Neuronal stem cell (in vitro differentiated cells): Measurements from ENCODE around the gene APBA1.

ENCODE experiments used
- DNase-seq: peaks from one replicate; pipeline ENCODE4 v3.0.0-alpha.2; 2013; ENCODE audit warnings: low spot score
- H2AFZ ChIP-seq: one replicate; pipeline ENCODE4 v1.6.1; 2013; ENCODE audit warnings: mild to moderate bottlenecking, low read length, inconsistent platforms
- H2AK5ac ChIP-seq: 2 replicates; pipeline ENCODE4 v1.6.1; 2013; ENCODE audit warnings: low read depth, mild to moderate bottlenecking, inconsistent platforms, low read length, moderate library complexity, mixed read lengths
- H2BK120ac ChIP-seq: 2 replicates; pipeline ENCODE4 v1.6.1; 2013; ENCODE audit warnings: low read depth, mild to moderate bottlenecking, inconsistent platforms, low read length, moderate library complexity, mixed read lengths
- H2BK12ac ChIP-seq: one replicate; pipeline ENCODE4 v1.6.1; 2013; ENCODE audit warnings: low read length, inconsistent platforms
- H2BK15ac ChIP-seq: 2 replicates; pipeline ENCODE4 v1.6.1; 2013; ENCODE audit warnings: mild to moderate bottlenecking, low read length, inconsistent platforms, mixed read lengths
- H2BK5ac ChIP-seq: one replicate; pipeline ENCODE4 v1.6.1; 2013; ENCODE audit warnings: inconsistent platforms, mild to moderate bottlenecking, low read length, moderate library complexity
- H3K14ac ChIP-seq: one replicate; pipeline ENCODE4 v1.6.1; 2013; ENCODE audit warnings: low read length, inconsistent platforms
- H3K18ac ChIP-seq: 2 replicates; pipeline ENCODE4 v1.6.1; 2013; ENCODE audit warnings: low read length, inconsistent platforms
- H3K23ac ChIP-seq: 2 replicates; pipeline ENCODE4 v1.6.1; 2013; ENCODE audit warnings: low read depth, mild to moderate bottlenecking, mixed read lengths, low read length, inconsistent platforms; ENCODE audit not compliant: poor library complexity
- H3K27ac ChIP-seq: replicated peaks from 3 replicates; pipeline ENCODE4 v1.5.1; 2013; ENCODE audit warnings: low read length, inconsistent platforms
- H3K27me3 ChIP-seq, 3 experiments: 2 replicates each; pipeline ENCODE4 v1.6.1; 2013; ENCODE audit warnings: low read length in 3 of 3, mild to moderate bottlenecking in 2 of 3, inconsistent platforms in 1 of 3, low read depth in 1 of 3, mixed read lengths in 1 of 3, moderate library complexity in 1 of 3; ENCODE audit not compliant: control insufficient read depth in 3 of 3, insufficient read depth in 3 of 3
- H3K36me3 ChIP-seq, 2 donors: replicated peaks in 1 of 2; 2 replicates each; pipeline ENCODE4 v1.6.1; 2013; ENCODE audit warnings: low read length in 2 of 2; ENCODE audit not compliant: control insufficient read depth in 2 of 2, insufficient read depth in 2 of 2
- H3K4ac ChIP-seq: 2 replicates; pipeline ENCODE4 v1.6.1; 2013; ENCODE audit warnings: inconsistent platforms, mild to moderate bottlenecking, low read length, moderate library complexity
- H3K4me1 ChIP-seq, 2 donors: 1 replicate in 1 of 2; 2 replicates in 1 of 2; pipeline ENCODE4 v1.6.1; 2013; ENCODE audit warnings: low read length in 2 of 2, low read depth in 1 of 2; ENCODE audit not compliant: control insufficient read depth in 2 of 2, insufficient read depth in 1 of 2
- H3K4me2 ChIP-seq: one replicate; pipeline ENCODE4 v1.6.1; 2013; ENCODE audit warnings: mild to moderate bottlenecking, low read length, inconsistent platforms; ENCODE audit not compliant: insufficient read depth, poor library complexity, severe bottlenecking
- H3K4me3 ChIP-seq, 2 donors: 2 replicates each; pipeline ENCODE4 v1.5.1; 2013; ENCODE audit warnings: low read length in 2 of 2, mild to moderate bottlenecking in 2 of 2, inconsistent platforms in 1 of 2, moderate library complexity in 1 of 2
- H3K79me1 ChIP-seq: one replicate; pipeline ENCODE4 v1.6.1; 2013; ENCODE audit warnings: low read depth, mild to moderate bottlenecking, inconsistent platforms, low read length, moderate library complexity
- H3K9ac ChIP-seq: one replicate; pipeline ENCODE4 v1.6.1; 2013; ENCODE audit warnings: mild to moderate bottlenecking, low read depth, low read length, inconsistent platforms; ENCODE audit not compliant: poor library complexity
- H3K9me3 ChIP-seq, 2 donors: replicated peaks in 1 of 2; 2 replicates each; pipeline versions ENCODE3 to v1.6.1; 2013; ENCODE audit warnings: low read length in 2 of 2, mild to moderate bottlenecking in 2 of 2, inconsistent platforms in 1 of 2, low read depth in 1 of 2, mixed read lengths in 1 of 2, moderate library complexity in 1 of 2; ENCODE audit not compliant: control insufficient read depth in 2 of 2, insufficient read depth in 1 of 2
- H4K8ac ChIP-seq: one replicate; pipeline ENCODE4 v1.6.1; 2013; ENCODE audit warnings: low read depth, mild to moderate bottlenecking, inconsistent platforms, low read length, moderate library complexity
- H4K91ac ChIP-seq: one replicate; pipeline ENCODE4 v1.6.1; 2013; ENCODE audit warnings: low read length, low read depth, mild to moderate bottlenecking, inconsistent platforms; ENCODE audit not compliant: poor library complexity
- WGBS, 2 donors: extraction: QIAGEN DNeasy Blood & Tissue Kit; methylation state at CpG; one replicate each; pipeline ENCODE4 v1.1.7; 2013; ENCODE audit warnings: missing lambda C conversion rate in 2 of 2, mixed read lengths in 1 of 2; ENCODE audit not compliant: insufficient read length in 2 of 2, insufficient replicate concordance in 1 of 2; ENCODE audit errors: extremely low coverage in 2 of 2; 5-methylcytosine and 5-hydroxymethylcytosine counted together

The APBA1 gene

GRCh38 chr9:69392826-69393225, 279.3 kb downstream of the APBA1 start:
- Histone ChIP-seq H2BK12ac (no peak overlapping the region), H3K4me2 (no peak overlapping the region), H4K8ac (no peak overlapping the region), H3K4ac (peak overlapping the region; percentile 15), H3K4me3 (no peak overlapping the region), H4K91ac (no peak overlapping the region), H3K23ac (no peak overlapping the region), H2AK5ac (no peak overlapping the region), H2BK15ac (no peak overlapping the region), H3K18ac (no peak overlapping the region), H3K9me3 (no peaks in the 10 kb centered on the region), H3K79me1 (no peaks in the 10 kb centered on the region), H3K4me1 (peaks cover 0 to 6% of the 10 kb centered on the region in 2 donors), H2BK120ac (no peak overlapping the region), H3K9ac (no peak overlapping the region), H3K27ac (no peak overlapping the region), H3K36me3 (no peaks in the 10 kb centered on the region), H2AFZ (no peak overlapping the region), H3K14ac (no peak overlapping the region), H2BK5ac (no peak overlapping the region), H3K27me3 (no peaks in the 10 kb centered on the region)
- no peak for DNase-seq
- WGBS, 2 donors, result no CpG with 5 or more reads among the region's 5 CpGs

- Histone ChIP-seq H3K4me3 (peak overlapping the region in 1 of 2 donors; percentile 21), H3K4me2 (no peak overlapping the region), H3K27ac (no peak overlapping the region), H3K18ac (no peak overlapping the region), H2AK5ac (no peak overlapping the region), H2BK15ac (no peak overlapping the region), H3K4me1 (peaks cover 0 to 5% of the 10 kb centered on the region in 2 donors), H2BK120ac (no peak overlapping the region), H3K9me3 (no peaks in the 10 kb centered on the region), H2AFZ (no peak overlapping the region), H3K27me3 (no peaks in the 10 kb centered on the region), H3K79me1 (no peaks in the 10 kb centered on the region), H3K9ac (no peak overlapping the region), H4K91ac (no peak overlapping the region), H2BK12ac (no peak overlapping the region), H3K36me3 (no peaks in the 10 kb centered on the region), H3K23ac (no peak overlapping the region), H2BK5ac (no peak overlapping the region), H3K14ac (no peak overlapping the region), H4K8ac (no peak overlapping the region), H3K4ac (no peak overlapping the region)
- no peak for DNase-seq
- WGBS, 2 donors, result no CpG with 5 or more reads among the region's 7 CpGs
Measured at GRCh38 chr9:69391946-69392345, 280.2 kb downstream of the APBA1 start.

- Histone ChIP-seq H2BK120ac (no peak overlapping the region), H3K9ac (no peak overlapping the region), H3K36me3 (no peaks in the 10 kb centered on the region), H2AK5ac (no peak overlapping the region), H3K4me1 (peaks cover 0 to 5% of the 10 kb centered on the region in 2 donors), H3K14ac (no peak overlapping the region), H4K8ac (no peak overlapping the region), H3K4me2 (no peak overlapping the region), H3K9me3 (no peaks in the 10 kb centered on the region), H3K4me3 (peak overlapping the region in 1 of 2 donors; percentile 21), H3K79me1 (no peaks in the 10 kb centered on the region), H3K23ac (no peak overlapping the region), H3K18ac (no peak overlapping the region), H2BK12ac (no peak overlapping the region), H2BK15ac (no peak overlapping the region), H3K4ac (no peak overlapping the region), H4K91ac (no peak overlapping the region), H2BK5ac (no peak overlapping the region), H2AFZ (no peak overlapping the region), H3K27me3 (peaks cover 0 to 2% (median 0%) of the 10 kb centered on the region in 3 experiments), H3K27ac (no peak overlapping the region)
- DNase-seq, result no peak
- no CpG with 5 or more reads among the region's 11 CpGs for WGBS, 2 donors
Measured at GRCh38 chr9:69391487-69391886, 280.7 kb downstream of the APBA1 start.

GRCh38 chr9:69389437-69389995, 282.7 kb downstream of the APBA1 start:
- H3K4ac ChIP-seq, result no peak overlapping the region
- no peak overlapping the region for H2BK120ac ChIP-seq
- no peak overlapping the region for H3K4me3 ChIP-seq
- H4K91ac ChIP-seq, result no peak overlapping the region
- no peak overlapping the region for H3K18ac ChIP-seq
- H2AK5ac ChIP-seq, result no peak overlapping the region
- no peak overlapping the region for H2AFZ ChIP-seq
- H3K4me1 ChIP-seq, result no peaks in the 10 kb centered on the region
- no peaks in the 10 kb centered on the region for H3K36me3 ChIP-seq
- H3K9me3 ChIP-seq, result no peaks in the 10 kb centered on the region
- H2BK15ac ChIP-seq, result no peak overlapping the region
- no peak overlapping the region for H2BK5ac ChIP-seq
- no peak overlapping the region for H3K23ac ChIP-seq
- H4K8ac ChIP-seq, result no peak overlapping the region
- H3K9ac ChIP-seq, result no peak overlapping the region
- WGBS, 2 donors, result no CpG with 5 or more reads among the region's 4 CpGs
- H3K79me1 ChIP-seq, result no peaks in the 10 kb centered on the region
- no peak overlapping the region for H3K27ac ChIP-seq
- H3K14ac ChIP-seq, result no peak overlapping the region
- DNase-seq, result no peak
- no peak overlapping the region for H3K4me2 ChIP-seq
- peaks cover 0 to 8% (median 0%) of the 10 kb centered on the region in 3 experiments for H3K27me3 ChIP-seq
- H2BK12ac ChIP-seq, result no peak overlapping the region
